Epithelial cell of proximal tubule (primary cell): ENCODE results near the gene SPNS3. TPM values are rescaled to one million over a fixed set of nuclear protein-coding genes. Genes with fewer than 3 reads are reported as not detected.
A peak's percentile ranks its signal among the peaks of the same experiment; 100 is the strongest.

Experiments used
- DNase-seq: peaks from one replicate; pipeline ENCODE4 v3.0.0-alpha.2; 2011; ENCODE audit warnings: low read depth
- H3K4me3 ChIP-seq: 2 replicates; pipeline ENCODE4 v1.5.1; 2011; ENCODE audit warnings: low read depth, mild to moderate bottlenecking, low read length
- total RNA-seq: library from RNA; depleted of rRNA; stranded (reverse); fragments of >200 nt; gene quantifications from 2 replicates; pipeline ENCODE4 v1.2.3, GENCODE V29; 2015
- TF ChIP-seq, protein P1 (sequence below): conservative IDR thresholded peaks from 2 replicates; pipeline ENCODE4 v1.5.1; 2012; ENCODE audit warnings: low read depth, mild to moderate bottlenecking, low read length

Gene SPNS3
- total RNA-seq, 1 donor from 2014 or later, result 0.75 TPM

GRCh38 chr17:4476017-4476416, 42.3 kb downstream of the SPNS3 start:
- TF ChIP-seq, protein P1, sequence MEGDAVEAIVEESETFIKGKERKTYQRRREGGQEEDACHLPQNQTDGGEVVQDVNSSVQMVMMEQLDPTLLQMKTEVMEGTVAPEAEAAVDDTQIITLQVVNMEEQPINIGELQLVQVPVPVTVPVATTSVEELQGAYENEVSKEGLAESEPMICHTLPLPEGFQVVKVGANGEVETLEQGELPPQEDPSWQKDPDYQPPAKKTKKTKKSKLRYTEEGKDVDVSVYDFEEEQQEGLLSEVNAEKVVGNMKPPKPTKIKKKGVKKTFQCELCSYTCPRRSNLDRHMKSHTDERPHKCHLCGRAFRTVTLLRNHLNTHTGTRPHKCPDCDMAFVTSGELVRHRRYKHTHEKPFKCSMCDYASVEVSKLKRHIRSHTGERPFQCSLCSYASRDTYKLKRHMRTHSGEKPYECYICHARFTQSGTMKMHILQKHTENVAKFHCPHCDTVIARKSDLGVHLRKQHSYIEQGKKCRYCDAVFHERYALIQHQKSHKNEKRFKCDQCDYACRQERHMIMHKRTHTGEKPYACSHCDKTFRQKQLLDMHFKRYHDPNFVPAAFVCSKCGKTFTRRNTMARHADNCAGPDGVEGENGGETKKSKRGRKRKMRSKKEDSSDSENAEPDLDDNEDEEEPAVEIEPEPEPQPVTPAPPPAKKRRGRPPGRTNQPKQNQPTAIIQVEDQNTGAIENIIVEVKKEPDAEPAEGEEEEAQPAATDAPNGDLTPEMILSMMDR, result no peak
- DNase-seq, result no peak
- no peak overlapping the region for H3K4me3 ChIP-seq

- TF ChIP-seq, protein P1, result no peak
- no peak for DNase-seq
- no peak overlapping the region for H3K4me3 ChIP-seq
Measured at GRCh38 chr17:4476511-4477070, 42.9 kb downstream of the SPNS3 start.

DNA sequence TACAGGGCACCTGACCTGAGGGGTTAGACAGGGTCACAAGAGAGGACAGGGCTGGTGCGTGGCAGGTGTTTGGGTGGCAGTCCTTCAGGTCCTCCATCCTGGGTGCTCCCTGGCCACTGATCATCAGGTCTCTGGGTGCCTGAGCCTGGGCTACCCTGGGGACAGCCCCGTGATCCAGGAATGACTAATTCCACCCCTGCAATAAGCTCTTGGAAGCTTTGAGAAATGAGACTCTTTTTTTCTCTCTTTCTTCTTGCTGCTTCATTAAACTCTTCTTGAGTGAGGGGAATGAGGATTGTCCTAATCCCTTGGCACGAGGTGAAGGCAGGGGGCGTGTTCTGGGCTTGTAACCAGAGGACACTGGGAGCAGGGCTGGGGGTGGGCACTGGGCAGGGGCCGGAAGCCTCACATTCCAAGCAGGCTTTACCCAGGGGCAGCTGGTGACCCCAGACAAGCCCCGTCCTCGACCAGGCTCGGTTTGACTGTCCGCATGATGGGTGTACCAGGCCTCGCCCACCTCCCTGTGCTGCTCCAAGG, 43.6 kb downstream of the SPNS3 start:
- no peak overlapping the region for H3K4me3 ChIP-seq
- TF ChIP-seq, protein P1, result no peak
- no peak for DNase-seq

DNA sequence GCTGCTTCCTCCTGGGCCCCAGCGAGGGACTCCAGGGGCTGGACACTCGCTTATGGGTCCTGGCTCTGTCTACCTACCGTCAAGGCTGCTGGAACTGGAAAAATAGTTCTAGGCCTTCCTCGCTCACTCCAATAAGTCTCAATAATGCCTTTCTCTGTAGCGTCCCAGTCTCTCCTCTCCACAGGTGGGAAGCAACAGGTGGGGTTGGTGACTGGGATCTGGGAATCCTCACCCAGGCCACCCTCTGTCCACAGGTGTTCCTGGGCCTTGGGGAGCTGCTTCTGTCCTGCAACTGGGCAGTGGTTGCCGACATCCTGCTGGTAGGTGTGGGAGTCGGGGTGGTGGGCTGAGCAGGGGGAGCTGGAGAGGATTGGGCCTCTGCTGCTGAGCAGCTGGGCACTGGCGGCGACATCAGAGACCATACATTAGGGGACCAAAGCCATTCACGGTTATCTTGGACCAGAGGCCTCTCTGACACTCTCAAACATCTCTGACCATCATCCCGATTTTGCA, 44.6 kb downstream of the SPNS3 start:
- H3K4me3 ChIP-seq, result no peak overlapping the region
- no peak for DNase-seq
- TF ChIP-seq, protein P1, result no peak

GRCh38 chr17:4479340-4479981, 45.7 kb downstream of the SPNS3 start:
- H3K4me3 ChIP-seq, result no peak overlapping the region
- TF ChIP-seq, protein P1, result no peak
- no peak for DNase-seq

GRCh38 chr17:4479982-4480751, 46.4 kb downstream of the SPNS3 start:
- TF ChIP-seq, protein P1, result no peak
- peak; percentile 66 for DNase-seq
- H3K4me3 ChIP-seq, result peak overlapping the region; percentile 11
